ENCODE results near the gene CAMK1. TPM values are rescaled to one million over a fixed set of nuclear protein-coding genes. Genes with fewer than 3 reads are reported as not detected.

Gene CAMK1
- 1 to 10 TPM in 1 of 2 experiments, under 1 TPM in 1; 0.74 to 1.1 TPM for total RNA-seq
- polyA plus RNA-seq (2013, experiment 1 of 2), result 9.0 TPM
- 8.0 TPM for polyA plus RNA-seq (2013, experiment 2 of 2)
- total RNA-seq, result 0.14 to 47.1 (median 1.1) reads per million in 172 experiments

GRCh38 chr3:9769426-9770275 is at the start of gene CAMK1:
Gene CAMK1, minus strand, starts transcription at chr3:9769947. Its CDS starts 2,198 bp downstream, at chr3:9767749.
- CTCF ChIA-PET, result no interaction called here
- H3K4me3 Mint-ChIP-seq, result peak within 1 kb of the TSS; percentile 35
- H3K27ac ChIP-seq (ENCODE audit: low read depth in 1 of 2, low read length in 2 of 2), result no peak within 1 kb of the TSS

GRCh38 chr3:9818666-9819335 is 49.1 kb upstream of the CAMK1 start:
- Mint-ChIP-seq H3K4me3 (no peak overlapping the region), H3K27ac (no peak overlapping the region), H3K27me3 (no peaks in the 10 kb centered on the region), H3K9me3 (no peaks in the 10 kb centered on the region), H3K4me1 (ENCODE audit: low read depth) (no peaks in the 10 kb centered on the region), H3K36me3 (ENCODE audit: low read depth) (no peaks in the 10 kb centered on the region)
- TF ChIP-seq, protein P1, sequence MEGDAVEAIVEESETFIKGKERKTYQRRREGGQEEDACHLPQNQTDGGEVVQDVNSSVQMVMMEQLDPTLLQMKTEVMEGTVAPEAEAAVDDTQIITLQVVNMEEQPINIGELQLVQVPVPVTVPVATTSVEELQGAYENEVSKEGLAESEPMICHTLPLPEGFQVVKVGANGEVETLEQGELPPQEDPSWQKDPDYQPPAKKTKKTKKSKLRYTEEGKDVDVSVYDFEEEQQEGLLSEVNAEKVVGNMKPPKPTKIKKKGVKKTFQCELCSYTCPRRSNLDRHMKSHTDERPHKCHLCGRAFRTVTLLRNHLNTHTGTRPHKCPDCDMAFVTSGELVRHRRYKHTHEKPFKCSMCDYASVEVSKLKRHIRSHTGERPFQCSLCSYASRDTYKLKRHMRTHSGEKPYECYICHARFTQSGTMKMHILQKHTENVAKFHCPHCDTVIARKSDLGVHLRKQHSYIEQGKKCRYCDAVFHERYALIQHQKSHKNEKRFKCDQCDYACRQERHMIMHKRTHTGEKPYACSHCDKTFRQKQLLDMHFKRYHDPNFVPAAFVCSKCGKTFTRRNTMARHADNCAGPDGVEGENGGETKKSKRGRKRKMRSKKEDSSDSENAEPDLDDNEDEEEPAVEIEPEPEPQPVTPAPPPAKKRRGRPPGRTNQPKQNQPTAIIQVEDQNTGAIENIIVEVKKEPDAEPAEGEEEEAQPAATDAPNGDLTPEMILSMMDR (IDR thresholded peaks at IDR 0.05), result no peak
- no peak overlapping the region for H3K4me3 ChIP-seq (ENCODE audit: low read length)
- peaks cover 3% of the 10 kb centered on the region for H3K36me3 ChIP-seq (ENCODE audit: insufficient read depth, low read length)
- ATAC-seq (ENCODE audit: poor library complexity) (no peak), DNase-seq (no peak)
- no peaks in the 10 kb centered on the region for H3K27me3 ChIP-seq (ENCODE audit: control insufficient read depth in 1 of 2, insufficient read depth in 2 of 2, low read length in 2 of 2)
- H3K4me1 ChIP-seq (ENCODE audit: insufficient read depth, low read length), result no peaks in the 10 kb centered on the region
- H3K27ac ChIP-seq (ENCODE audit: low read depth in 1 of 2, low read length in 2 of 2), result no peak overlapping the region
- H3K9me3 ChIP-seq (ENCODE audit: control insufficient read depth in 1 of 2, insufficient read depth in 1 of 2, low read length in 2 of 2), result no peaks in the 10 kb centered on the region
- intact Hi-C loops (cut with DNase I, micrococcal nuclease), result no loop called here
- ChIA-PET POLR2A (no interaction called here), CTCF (no interaction called here)

More at GRCh38 chr3:9769426-9770275, at the start of gene CAMK1:
- H3K27ac Mint-ChIP-seq, result peak within 1 kb of the TSS; percentile 16
- Histone ChIP-seq H3K4me3 (ENCODE audit: low read length) (peak within 1 kb of the TSS; percentile 53), H3K36me3 (ENCODE audit: insufficient read depth, low read length) (no peaks in the 10 kb centered on the region), H3K4me1 (ENCODE audit: insufficient read depth, low read length) (peaks cover 29% of the 10 kb centered on the region), H3K9me3 (ENCODE audit: control insufficient read depth in 1 of 2, insufficient read depth in 1 of 2, low read length in 2 of 2) (no peaks in the 10 kb centered on the region), H3K27me3 (ENCODE audit: control insufficient read depth in 1 of 2, insufficient read depth in 2 of 2, low read length in 2 of 2) (no peaks in the 10 kb centered on the region)
- intact Hi-C loops (cut with DNase I, micrococcal nuclease), result loop anchor here in 1 of 2 experiments (1.0 kb wide), 1 partner anchor 9 kb away; no protein-coding TSS in a partner anchor
- H3K4me1 Mint-ChIP-seq (ENCODE audit: low read depth), result peaks cover 18% of the 10 kb centered on the region
- peak; percentile 28 to 71 (median 48) for DNase-seq
- TF ChIP-seq, protein P1 (IDR thresholded peaks at IDR 0.05), result no peak
- no peaks in the 10 kb centered on the region for H3K27me3 Mint-ChIP-seq
- no peaks in the 10 kb centered on the region for H3K36me3 Mint-ChIP-seq (ENCODE audit: low read depth)
- ATAC-seq (ENCODE audit: poor library complexity), result peak; percentile 97
- no peaks in the 10 kb centered on the region for H3K9me3 Mint-ChIP-seq
- POLR2A ChIA-PET, result interaction anchor here (0.6 to 2.7 kb wide), 5 partner anchors 11 to 267 kb away, joined by 3 to 11 read pairs (median 6); partner anchors contain the start of genes ARPC4, OGG1 and TADA3

- POLR2A ChIA-PET, result no interaction called here
- H3K4me3 Mint-ChIP-seq, result no peak overlapping the region
Measured at GRCh38 chr3:9817436-9817835, 47.7 kb upstream of the CAMK1 start.

More at GRCh38 chr3:9817436-9817835, 47.7 kb upstream of the CAMK1 start:
- Mint-ChIP-seq H3K9me3 (no peaks in the 10 kb centered on the region), H3K27ac (no peak overlapping the region), H3K27me3 (no peaks in the 10 kb centered on the region), H3K4me1 (ENCODE audit: low read depth) (no peaks in the 10 kb centered on the region), H3K36me3 (ENCODE audit: low read depth) (no peaks in the 10 kb centered on the region)
- no peak overlapping the region for H3K27ac ChIP-seq (ENCODE audit: low read depth in 1 of 2, low read length in 2 of 2)
- no peak overlapping the region for H3K4me3 ChIP-seq (ENCODE audit: low read length)
- intact Hi-C loops (cut with DNase I, micrococcal nuclease), result no loop called here
- H3K27me3 ChIP-seq (ENCODE audit: control insufficient read depth in 1 of 2, insufficient read depth in 2 of 2, low read length in 2 of 2), result no peaks in the 10 kb centered on the region
- CTCF ChIA-PET, result no interaction called here
- H3K4me1 ChIP-seq (ENCODE audit: insufficient read depth, low read length), result no peaks in the 10 kb centered on the region
- H3K36me3 ChIP-seq (ENCODE audit: insufficient read depth, low read length), result peaks cover 9% of the 10 kb centered on the region
- ATAC-seq (ENCODE audit: poor library complexity) (no peak), DNase-seq (no peak)
- H3K9me3 ChIP-seq (ENCODE audit: control insufficient read depth in 1 of 2, insufficient read depth in 1 of 2, low read length in 2 of 2), result no peaks in the 10 kb centered on the region
- TF ChIP-seq, protein P1 (IDR thresholded peaks at IDR 0.05), result no peak

All from CD4-positive, alpha-beta T cell (primary cell).